HEK293 (cell line): Measurements from ENCODE around the gene PUM2.

Experiments used
- CTCF ChIP-seq: fragments of 450-650 bp; formaldehyde crosslinking; IDR thresholded peaks from 2 replicates; pipeline ENCODE4 v1.5.1; 2016; ENCODE audit warnings: missing biosample characterization, missing genetic modification characterization
- ZBTB1 ChIP-seq: fragments of 450-650 bp; formaldehyde crosslinking; IDR thresholded peaks from 2 replicates; pipeline ENCODE4 v1.5.1; 2016; ENCODE audit warnings: missing biosample characterization, missing genetic modification characterization
- ZNF776 ChIP-seq: fragments of 450-650 bp; formaldehyde crosslinking; IDR thresholded peaks from 2 replicates; pipeline ENCODE4 v1.5.0; 2017; ENCODE audit warnings: missing biosample characterization, missing genetic modification characterization, borderline replicate concordance

DNA sequence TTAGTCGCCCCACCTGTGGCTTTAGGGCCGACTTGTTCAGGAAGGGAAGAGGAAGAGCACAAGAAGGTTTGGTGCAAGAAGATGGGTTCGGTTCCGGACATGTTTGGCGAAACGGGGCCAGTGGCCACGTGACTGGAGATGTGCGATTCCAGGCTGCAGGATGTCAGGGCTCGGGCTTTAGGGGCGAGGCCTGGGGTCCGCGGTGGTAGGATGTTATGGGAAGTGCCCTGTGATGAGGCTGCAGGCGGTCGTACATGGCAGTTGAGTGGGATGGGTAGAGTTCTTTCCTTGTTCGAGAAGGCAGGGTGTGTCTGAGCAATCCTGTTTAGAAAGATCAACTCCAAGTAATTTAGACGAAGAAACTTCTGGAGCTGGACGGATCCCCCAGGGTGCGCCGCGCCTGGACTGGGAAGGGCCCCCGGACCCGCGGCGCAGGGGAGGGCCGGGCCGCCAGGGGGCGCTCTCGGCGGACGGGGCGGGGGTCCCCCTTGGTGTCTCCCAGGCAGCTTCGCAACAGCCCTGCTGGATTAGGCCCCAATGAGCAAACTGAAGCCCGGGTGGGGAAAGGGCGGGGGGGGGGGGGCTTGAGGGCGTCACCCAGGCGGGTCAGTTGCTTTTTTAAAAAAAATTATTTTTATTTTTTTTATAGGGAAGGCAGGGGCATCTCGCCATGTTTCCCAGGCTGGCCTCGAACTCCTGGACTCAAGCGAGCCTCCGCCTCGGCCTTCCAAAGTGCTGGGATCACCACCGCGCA, 108.5 kb downstream of the PUM2 start:
- TF ChIP-seq ZBTB1 (tag by site-specific recombination), result no peak
- no peak for TF ChIP-seq CTCF (tag by site-specific recombination)
- no peak for TF ChIP-seq ZNF776
